Central memory CD8-positive, alpha-beta T cell (primary cell): Measurements from ENCODE around the gene SLC35F3.
A peak's percentile ranks its signal among the peaks of the same experiment; 100 is the strongest.

Source experiments
- ATAC-seq: fragments of 150-1000 bp; cut with Tn5 transposase; replicated peaks from 2 replicates; pipeline ENCODE4 v1.10.0; 2022; ENCODE audit warnings: mild to moderate bottlenecking, moderate FRiP score, moderate number of reproducible peaks; ENCODE audit not compliant: poor library complexity, severe bottlenecking; ENCODE audit errors: extremely low read depth
- DNase-seq, 2 donors: peaks; one replicate each; pipeline ENCODE4 v3.0.0; 2021; ENCODE audit warnings: low spot score in 2 of 2
- H3K27ac Mint-ChIP-seq: one replicate; pipeline ENCODE4 v1.8.0; 2022; ENCODE audit warnings: low read depth, mild to moderate bottlenecking, moderate library complexity, mixed read lengths
- H3K27me3 Mint-ChIP-seq: one replicate; pipeline ENCODE4 v1.8.0; 2022; ENCODE audit warnings: mixed read lengths
- H3K36me3 Mint-ChIP-seq: one replicate; pipeline ENCODE4 v1.8.0; 2022; ENCODE audit warnings: mild to moderate bottlenecking, moderate library complexity, mixed read lengths; ENCODE audit not compliant: insufficient read depth
- H3K4me1 Mint-ChIP-seq: one replicate; pipeline ENCODE4 v1.8.0; 2022; ENCODE audit warnings: mixed read lengths
- H3K4me3 Mint-ChIP-seq: one replicate; pipeline ENCODE4 v1.8.0; 2022; ENCODE audit warnings: mild to moderate bottlenecking, moderate library complexity, mixed read lengths
- H3K9me3 Mint-ChIP-seq: one replicate; pipeline ENCODE4 v1.8.0; 2022; ENCODE audit warnings: mixed read lengths

Gene SLC35F3

DNA sequence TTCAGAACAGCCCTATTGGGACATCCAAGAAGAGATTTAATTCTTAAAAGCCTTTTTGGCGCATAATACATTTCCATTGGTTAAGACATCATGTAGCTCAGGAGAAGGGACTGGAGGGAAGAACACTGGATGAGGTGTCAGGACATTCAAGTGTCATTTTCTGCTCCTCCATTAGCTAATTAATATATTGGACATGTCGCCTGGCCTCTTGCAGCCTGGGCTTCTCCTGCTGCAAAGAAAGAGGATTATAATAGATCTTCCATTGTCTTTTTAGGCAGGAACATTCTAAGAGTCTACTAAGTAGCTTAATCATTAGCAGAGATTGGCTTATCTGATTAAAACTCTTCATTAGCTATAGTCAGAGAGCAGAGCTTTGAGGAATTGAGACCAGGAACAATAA lies 317.1 kb downstream of the SLC35F3 start:
- Mint-ChIP-seq H3K9me3 (no peaks in the 10 kb centered on the region), H3K4me1 (no peaks in the 10 kb centered on the region), H3K27me3 (peaks cover 42% of the 10 kb centered on the region), H3K4me3 (no peak overlapping the region), H3K27ac (no peak overlapping the region), H3K36me3 (no peaks in the 10 kb centered on the region)
- no peak for DNase-seq
- ATAC-seq = no peak

DNA sequence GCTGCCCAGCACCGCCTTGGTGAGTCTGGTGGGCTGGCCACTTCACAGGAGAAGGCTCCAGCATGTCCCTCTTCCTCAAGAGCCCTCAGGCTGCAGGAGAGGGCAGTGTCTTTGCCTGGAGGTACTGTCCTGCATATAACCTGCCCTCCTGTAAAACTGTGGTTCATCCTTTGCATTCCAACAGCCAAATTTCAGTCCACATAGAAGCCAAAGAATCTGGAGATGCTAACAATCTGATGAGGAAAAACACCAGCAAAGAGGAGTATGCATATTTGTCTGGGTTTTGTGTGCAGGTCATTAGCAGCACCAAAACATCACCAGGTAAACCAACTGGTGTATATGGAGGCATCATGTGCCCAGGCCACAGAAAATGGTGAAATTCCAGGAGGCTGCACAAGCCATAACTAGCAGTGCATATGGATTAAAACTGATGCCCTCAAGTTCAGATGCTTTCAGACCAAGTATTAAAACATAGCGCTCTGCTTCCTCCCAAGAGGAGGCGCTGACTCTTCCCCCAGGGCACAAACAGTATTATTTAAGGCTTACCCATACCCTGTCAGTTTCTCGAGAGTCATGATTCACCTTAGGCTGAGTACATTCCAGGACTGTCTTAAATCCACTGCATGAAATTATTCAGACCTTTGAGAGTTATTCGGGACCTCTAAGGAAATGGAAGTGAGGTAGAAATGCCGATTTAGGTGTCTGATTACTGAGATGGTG lies 318.2 kb downstream of the SLC35F3 start:
- DNase-seq (no peak), ATAC-seq (no peak)
- Mint-ChIP-seq H3K36me3 (no peaks in the 10 kb centered on the region), H3K4me1 (no peaks in the 10 kb centered on the region), H3K27ac (no peak overlapping the region), H3K9me3 (no peaks in the 10 kb centered on the region), H3K4me3 (no peak overlapping the region), H3K27me3 (peaks cover 41% of the 10 kb centered on the region)

DNA sequence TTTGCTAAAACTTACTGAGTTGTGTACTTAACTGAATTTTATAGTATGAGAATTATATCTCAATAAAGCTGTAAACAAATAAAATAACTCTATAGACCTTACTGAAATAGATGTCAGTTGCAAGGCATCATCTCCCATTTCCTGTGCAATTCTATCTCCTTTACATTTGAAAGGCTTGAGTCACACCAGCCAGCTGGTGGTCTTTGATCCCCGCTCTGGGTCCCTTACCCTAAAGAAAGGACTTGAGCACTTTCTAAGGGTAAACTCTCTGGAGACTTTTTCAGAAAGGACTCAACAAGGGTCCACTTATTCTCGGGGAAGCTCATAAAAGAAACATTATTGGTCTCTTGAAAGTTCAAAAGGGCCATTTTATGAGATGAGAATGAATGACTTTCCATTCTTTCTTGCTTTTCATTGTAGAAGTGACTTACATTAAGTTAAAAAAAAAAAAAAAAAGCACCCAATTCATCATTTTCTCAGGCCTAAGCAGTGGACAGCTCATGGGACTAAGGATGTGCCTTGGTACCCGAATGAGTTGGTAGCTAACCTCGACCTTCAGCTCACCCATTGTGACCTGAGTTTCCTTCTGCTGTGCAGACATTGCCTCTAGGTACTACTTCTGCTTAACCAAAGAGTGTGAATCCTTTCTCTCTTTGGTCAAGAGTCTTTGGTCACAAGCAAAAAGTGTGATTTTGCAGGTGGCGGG lies 321.8 kb downstream of the SLC35F3 start:
- H3K27me3 Mint-ChIP-seq = peaks cover 59% of the 10 kb centered on the region
- DNase-seq (no peak), ATAC-seq (no peak)
- H3K4me3 Mint-ChIP-seq = no peak overlapping the region
- no peaks in the 10 kb centered on the region for H3K36me3 Mint-ChIP-seq
- peaks cover 15% of the 10 kb centered on the region for H3K4me1 Mint-ChIP-seq
- H3K9me3 Mint-ChIP-seq = no peaks in the 10 kb centered on the region
- no peak overlapping the region for H3K27ac Mint-ChIP-seq

DNA sequence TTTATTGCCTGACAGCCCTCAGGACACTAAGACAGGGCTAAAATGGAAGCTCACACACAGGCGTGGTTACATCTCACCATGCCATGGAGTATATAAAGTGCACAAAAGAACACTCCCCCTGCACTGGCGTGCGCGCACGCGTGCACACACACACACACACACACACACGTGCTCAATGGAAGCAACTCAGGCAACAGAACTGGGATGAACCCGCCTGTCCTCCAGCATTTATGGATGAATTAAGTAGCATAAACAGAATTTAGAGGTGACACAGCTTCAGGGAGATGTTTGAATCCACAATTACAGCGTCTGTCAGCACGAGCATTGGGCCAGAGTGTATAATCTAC lies 322.3 kb downstream of the SLC35F3 start:
- H3K9me3 Mint-ChIP-seq = no peaks in the 10 kb centered on the region
- peaks cover 59% of the 10 kb centered on the region for H3K27me3 Mint-ChIP-seq
- no peak overlapping the region for H3K27ac Mint-ChIP-seq
- peaks cover 15% of the 10 kb centered on the region for H3K4me1 Mint-ChIP-seq
- no peak overlapping the region for H3K4me3 Mint-ChIP-seq
- no peak for ATAC-seq
- no peak for DNase-seq
- H3K36me3 Mint-ChIP-seq = no peaks in the 10 kb centered on the region

DNA sequence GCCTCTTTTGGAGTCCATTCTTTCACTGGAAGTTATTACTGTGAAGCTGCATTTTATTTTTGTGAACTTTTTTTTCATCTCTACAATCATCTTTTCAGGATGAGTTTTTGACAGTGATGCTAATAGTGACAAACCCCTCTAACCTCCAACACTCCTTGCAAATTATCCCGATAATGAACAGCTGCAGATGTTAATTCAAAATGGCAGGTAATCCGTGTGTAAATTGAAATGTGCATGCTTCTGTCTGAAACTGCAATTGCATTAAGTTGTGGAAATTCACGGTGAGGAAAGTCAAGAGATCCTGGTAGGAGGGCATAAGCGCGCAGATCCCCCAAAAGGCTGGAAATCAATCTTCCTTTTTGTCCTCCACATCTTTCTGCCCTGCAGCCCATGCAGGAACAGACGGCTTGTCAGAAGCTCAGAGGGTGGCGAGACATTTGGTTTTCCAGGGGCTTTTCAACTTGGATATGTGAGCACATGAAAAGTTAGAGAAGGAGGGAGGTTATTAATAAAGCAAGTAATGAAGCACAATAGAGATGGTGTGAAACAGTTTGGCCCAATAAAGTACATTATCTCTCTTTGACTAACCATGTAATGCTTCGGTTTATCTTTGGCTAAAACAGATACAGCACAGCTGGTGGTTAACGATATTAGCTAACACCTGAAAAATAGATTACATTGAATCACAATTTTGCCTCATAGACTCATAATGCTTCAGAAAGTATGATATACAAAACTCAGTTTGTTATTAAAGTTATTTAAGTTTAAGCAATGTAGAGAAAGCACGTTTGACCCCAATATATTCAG lies 325.3 kb downstream of the SLC35F3 start:
- ATAC-seq = no peak
- no peak for DNase-seq
- no peaks in the 10 kb centered on the region for H3K9me3 Mint-ChIP-seq
- no peak overlapping the region for H3K4me3 Mint-ChIP-seq
- H3K27me3 Mint-ChIP-seq = peaks cover 47% of the 10 kb centered on the region
- no peak overlapping the region for H3K27ac Mint-ChIP-seq
- peaks cover 15% of the 10 kb centered on the region for H3K4me1 Mint-ChIP-seq
- no peaks in the 10 kb centered on the region for H3K36me3 Mint-ChIP-seq

DNA sequence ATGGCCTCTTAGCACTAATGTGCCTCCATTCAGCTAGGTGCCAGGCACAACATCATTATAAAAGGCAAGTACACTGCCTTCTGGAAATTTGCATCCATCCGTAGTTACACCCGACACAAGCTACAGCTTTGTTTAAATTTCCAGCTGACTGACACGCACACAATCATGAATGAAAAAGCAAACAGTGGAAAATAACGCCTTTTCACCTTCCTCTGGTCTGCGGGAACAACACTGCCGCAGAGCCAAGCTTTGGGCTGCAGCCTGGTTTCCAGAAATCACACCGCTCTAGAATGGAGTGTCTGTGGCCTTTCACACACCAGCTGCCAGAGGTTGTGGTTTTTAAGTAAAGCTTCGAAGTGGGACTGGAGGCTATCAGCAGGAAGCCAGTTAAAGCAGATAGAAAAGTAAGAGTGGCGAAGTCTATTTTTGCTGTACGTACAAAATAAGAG lies 326.0 kb downstream of the SLC35F3 start:
- Mint-ChIP-seq H3K4me3 (peak overlapping the region; percentile 65), H3K36me3 (no peaks in the 10 kb centered on the region), H3K4me1 (peaks cover 15% of the 10 kb centered on the region), H3K27ac (no peak overlapping the region), H3K9me3 (no peaks in the 10 kb centered on the region), H3K27me3 (peaks cover 42% of the 10 kb centered on the region)
- DNase-seq (no peak), ATAC-seq (peak; percentile 77)

DNA sequence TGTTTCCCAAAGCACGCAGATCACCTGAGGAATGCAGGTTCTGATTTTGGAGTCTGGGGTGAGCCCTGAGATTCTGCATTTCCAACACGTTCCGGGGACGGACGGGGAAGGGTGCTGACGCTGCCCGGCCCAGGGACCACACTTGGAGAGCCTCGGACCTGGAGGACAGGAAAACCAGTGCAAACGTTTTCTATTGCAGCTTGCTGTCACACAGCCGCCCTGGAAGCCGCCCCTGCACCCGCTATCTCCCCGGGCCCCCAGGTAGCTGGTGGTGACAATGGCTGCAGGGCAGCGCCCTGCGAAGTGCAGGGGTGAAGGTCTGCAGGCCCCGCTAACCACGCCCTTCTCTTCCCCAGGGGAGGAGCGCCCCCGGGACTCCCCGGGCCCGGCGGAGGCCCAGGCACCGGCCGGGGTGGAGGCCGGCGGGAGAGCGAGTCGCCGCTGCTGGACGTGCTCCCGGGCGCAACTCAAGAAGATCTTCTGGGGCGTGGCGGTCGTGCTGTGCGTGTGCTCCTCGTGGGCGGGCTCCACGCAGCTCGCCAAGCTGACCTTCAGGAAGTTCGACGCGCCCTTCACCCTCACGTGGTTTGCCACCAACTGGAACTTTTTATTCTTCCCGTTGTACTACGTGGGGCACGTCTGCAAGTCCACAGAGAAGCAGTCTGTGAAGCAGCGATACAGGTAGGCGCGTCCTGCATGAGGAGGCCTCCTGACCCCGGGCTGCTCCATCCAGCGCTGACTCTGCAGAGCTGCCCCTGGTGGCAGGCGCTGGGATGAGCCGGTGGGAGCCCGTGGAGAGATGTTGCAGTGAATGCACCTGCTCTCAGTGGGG lies 326.8 kb downstream of the SLC35F3 start:
- no peak for ATAC-seq
- peaks cover 47% of the 10 kb centered on the region for H3K27me3 Mint-ChIP-seq

DNA sequence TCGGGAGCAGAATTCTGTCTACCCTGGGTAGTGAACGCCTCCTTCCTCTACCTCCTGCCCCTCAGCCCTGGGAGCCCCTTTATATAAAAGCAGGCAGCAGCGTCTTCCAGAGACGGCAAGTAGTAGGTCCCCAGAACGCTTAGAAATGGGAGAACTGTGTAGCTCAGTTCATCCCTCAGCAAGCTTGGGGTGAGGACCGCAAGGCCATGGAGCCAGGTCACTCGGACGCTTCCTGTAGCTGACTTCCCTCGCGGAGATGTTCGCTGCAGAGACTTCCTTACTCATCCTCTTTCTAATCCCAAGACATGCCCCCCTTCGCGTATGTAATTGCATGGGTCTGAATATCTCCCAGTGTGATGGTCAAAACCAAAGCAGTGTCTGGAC lies 327.4 kb downstream of the SLC35F3 start:
- peaks cover 15% of the 10 kb centered on the region for H3K4me1 Mint-ChIP-seq
- DNase-seq (no peak), ATAC-seq (no peak)
- H3K4me3 Mint-ChIP-seq = no peak overlapping the region
- H3K36me3 Mint-ChIP-seq = no peaks in the 10 kb centered on the region
- H3K9me3 Mint-ChIP-seq = no peaks in the 10 kb centered on the region
- peaks cover 47% of the 10 kb centered on the region for H3K27me3 Mint-ChIP-seq
- no peak overlapping the region for H3K27ac Mint-ChIP-seq

More for the DNA sequence above, 326.8 kb downstream of the SLC35F3 start:
- Mint-ChIP-seq H3K4me1 (peaks cover 15% of the 10 kb centered on the region), H3K27ac (no peak overlapping the region), H3K4me3 (peak overlapping the region; percentile 65), H3K36me3 (no peaks in the 10 kb centered on the region), H3K9me3 (no peaks in the 10 kb centered on the region)
- no peak for DNase-seq

DNA sequence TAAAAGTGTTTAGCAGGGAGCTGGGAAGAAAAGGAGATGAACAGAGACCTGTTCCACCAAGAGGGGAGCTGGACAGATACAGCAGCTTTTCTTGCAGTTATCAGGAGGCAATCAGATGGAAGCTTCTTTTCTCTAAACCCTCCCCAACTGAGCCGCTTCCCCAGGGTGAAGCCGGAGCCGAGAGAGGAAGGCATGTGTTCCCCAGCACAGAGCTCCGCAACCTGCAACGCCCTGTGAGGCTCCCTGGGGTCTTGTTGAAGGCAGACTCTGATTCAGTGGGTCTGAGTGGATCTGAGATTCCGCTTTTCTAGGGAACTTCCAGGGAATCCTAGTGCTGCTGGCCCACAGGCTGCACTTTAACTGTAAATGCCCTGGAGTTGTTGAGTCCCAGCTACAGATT lies 329.7 kb downstream of the SLC35F3 start:
- no peak overlapping the region for H3K27ac Mint-ChIP-seq
- H3K9me3 Mint-ChIP-seq = no peaks in the 10 kb centered on the region
- peaks cover 15% of the 10 kb centered on the region for H3K4me1 Mint-ChIP-seq
- no peaks in the 10 kb centered on the region for H3K36me3 Mint-ChIP-seq
- H3K4me3 Mint-ChIP-seq = no peak overlapping the region
- ATAC-seq = no peak
- H3K27me3 Mint-ChIP-seq = peaks cover 46% of the 10 kb centered on the region
- no peak for DNase-seq

DNA sequence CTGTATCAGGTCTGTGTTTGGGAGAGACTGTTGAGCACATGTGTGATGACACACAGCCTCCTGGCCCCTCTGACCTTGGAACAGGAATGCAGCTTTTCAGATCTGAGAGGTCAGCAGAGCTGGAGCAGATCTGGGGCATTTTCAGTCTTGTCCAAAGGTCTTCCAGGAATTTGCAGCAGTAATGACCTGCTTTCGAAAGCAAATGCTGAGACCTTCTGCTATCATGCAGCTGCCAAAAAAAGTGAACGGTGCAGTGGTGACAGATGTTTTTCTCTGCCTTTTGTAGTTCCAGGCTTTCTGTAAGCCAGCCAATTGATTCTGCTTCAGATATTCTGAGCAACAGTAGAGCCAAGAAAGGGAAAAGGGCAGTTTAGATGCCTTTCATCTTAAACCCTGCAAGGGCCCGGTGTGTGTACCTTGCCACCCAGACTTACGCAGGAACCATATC lies 331.0 kb downstream of the SLC35F3 start:
- Mint-ChIP-seq H3K27me3 (peaks cover 48% of the 10 kb centered on the region), H3K4me1 (peaks cover 5% of the 10 kb centered on the region), H3K4me3 (no peak overlapping the region), H3K36me3 (no peaks in the 10 kb centered on the region), H3K9me3 (no peaks in the 10 kb centered on the region), H3K27ac (no peak overlapping the region)
- ATAC-seq = no peak
- DNase-seq = no peak

DNA sequence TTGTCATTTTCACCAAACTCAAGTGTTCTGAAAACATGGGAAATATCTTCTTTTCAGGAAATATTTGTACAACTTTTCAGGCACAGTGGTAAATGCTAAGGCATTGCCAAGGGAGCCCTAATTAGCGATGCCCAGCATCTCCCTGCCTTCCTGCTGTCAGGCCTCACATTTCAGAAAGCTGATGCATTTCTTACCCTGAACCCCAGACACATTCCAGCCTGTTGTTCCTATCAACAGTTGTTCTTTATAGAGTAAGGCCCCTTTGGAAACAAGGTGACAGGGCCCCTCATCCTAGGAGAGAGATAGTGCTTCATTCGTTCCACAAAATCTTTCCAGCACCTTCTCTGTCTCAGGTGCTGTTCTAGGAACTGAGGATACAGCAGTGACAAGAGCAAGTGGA lies 332.9 kb downstream of the SLC35F3 start:
- Mint-ChIP-seq H3K27me3 (peaks cover 48% of the 10 kb centered on the region), H3K4me3 (no peak overlapping the region), H3K36me3 (no peaks in the 10 kb centered on the region), H3K9me3 (no peaks in the 10 kb centered on the region), H3K4me1 (no peaks in the 10 kb centered on the region), H3K27ac (no peak overlapping the region)
- ATAC-seq (no peak), DNase-seq (no peak)

DNA sequence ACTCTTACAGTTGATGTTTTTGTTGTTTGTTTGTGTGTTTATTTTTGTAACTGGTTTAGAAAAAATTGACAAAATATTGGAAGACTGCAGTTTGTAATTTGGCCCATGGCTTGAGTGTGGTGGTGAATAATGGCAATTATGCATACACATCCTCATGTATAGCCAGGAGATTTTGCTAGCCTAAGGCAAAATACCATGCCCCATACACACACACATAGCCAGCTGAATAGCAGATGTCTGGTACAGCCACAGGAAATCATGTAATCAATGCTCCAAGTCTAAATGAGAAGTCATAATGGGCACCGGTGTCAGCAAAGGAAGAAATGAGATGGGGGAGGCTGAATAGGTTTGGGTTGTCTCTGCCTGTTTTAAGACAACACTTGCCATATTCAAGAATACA lies 333.6 kb downstream of the SLC35F3 start:
- H3K9me3 Mint-ChIP-seq = no peaks in the 10 kb centered on the region
- H3K27ac Mint-ChIP-seq = no peak overlapping the region
- no peaks in the 10 kb centered on the region for H3K4me1 Mint-ChIP-seq
- no peak overlapping the region for H3K4me3 Mint-ChIP-seq
- H3K36me3 Mint-ChIP-seq = no peaks in the 10 kb centered on the region
- DNase-seq (no peak), ATAC-seq (no peak)
- H3K27me3 Mint-ChIP-seq = peaks cover 48% of the 10 kb centered on the region
